SK-N-DZ (cell line): ENCODE data around the gene LSM4.

ENCODE experiments used
- small RNA-seq, 2 experiments: library from RNA; depleted of rRNA; stranded (forward); fragments of <200 nt; gene quantifications; one replicate each; pipeline ENCODE3, GENCODE V24; 2014

LSM4 gene

Small RNAs within 50 kb of the gene (small RNA-seq; reads per million reads assigned to genes)
- gene MIR3188: 0.05 to 0.09 reads per million in 2 experiments
- gene RN7SL513P: 0 to 0.04 reads per million in 2 experiments
- gene RPL39P38: 0 reads per million in 2 experiments
